HepG2 (cell line): ENCODE measurements around the gene PTCD1. TPM values are rescaled to one million over a fixed set of nuclear protein-coding genes. Genes with fewer than 3 reads are reported as not detected.

Experiments
- ARNTL ChIP-seq: sonication (generic); formaldehyde crosslinking; IDR thresholded peaks from 2 replicates; pipeline ENCODE4 v1.4.0; 2020; ENCODE audit warnings: mild to moderate bottlenecking, missing genetic modification reagents
- CAMTA2 ChIP-seq: sonication (generic); formaldehyde crosslinking; IDR thresholded peaks from 2 replicates; pipeline ENCODE4 v1.4.0; 2020; ENCODE audit warnings: mild to moderate bottlenecking, missing genetic modification reagents, borderline replicate concordance
- CSRNP2 ChIP-seq: sonication (generic); formaldehyde crosslinking; conservative IDR thresholded peaks from 2 replicates; pipeline ENCODE4 v1.8.0; 2022; ENCODE audit warnings: low read depth, missing genetic modification reagents
- DRAP1 ChIP-seq: IDR thresholded peaks from 2 replicates; pipeline ENCODE4 v1.6.1; 2016; ENCODE audit warnings: missing genetic modification reagents, missing compliant biosample characterization
- ELF1 ChIP-seq: sonication (generic); formaldehyde crosslinking; IDR thresholded peaks from 2 replicates; pipeline ENCODE4 v1.4.0; 2020; ENCODE audit warnings: missing genetic modification reagents
- HNRNPL ChIP-seq: fragments of 200-400 bp; formaldehyde crosslinking; IDR thresholded peaks from 2 replicates; pipeline ENCODE4 v1.6.1; 2017; ENCODE audit warnings: mild to moderate bottlenecking, low read depth, low read length
- IKZF5 ChIP-seq: IDR thresholded peaks from 2 replicates; pipeline ENCODE4 v1.6.1; 2018; ENCODE audit warnings: missing genetic modification reagents, mild to moderate bottlenecking, missing compliant biosample characterization
- IRF2 ChIP-seq: IDR thresholded peaks from 2 replicates; pipeline ENCODE4 v1.6.1; 2018; ENCODE audit warnings: missing genetic modification reagents, missing compliant biosample characterization
- KDM2A ChIP-seq: sonication (generic); formaldehyde crosslinking; IDR thresholded peaks from 2 replicates; pipeline ENCODE4 v1.4.0; 2020; ENCODE audit warnings: low read depth, missing genetic modification reagents, borderline replicate concordance
- KLF11 ChIP-seq: IDR thresholded peaks from 2 replicates; pipeline ENCODE4 v1.6.1; 2016; ENCODE audit warnings: missing compliant biosample characterization
- KMT2A ChIP-seq: sonication (generic); formaldehyde crosslinking; IDR thresholded peaks from 2 replicates; pipeline ENCODE4 v1.4.0; 2020; ENCODE audit warnings: missing genetic modification reagents
- MTERF4 ChIP-seq: sonication (generic); formaldehyde crosslinking; IDR thresholded peaks from 2 replicates; pipeline ENCODE4 v1.8.0; 2023; ENCODE audit warnings: mild to moderate bottlenecking, missing genetic modification reagents
- NCOA5 ChIP-seq: sonication (generic); formaldehyde crosslinking; IDR thresholded peaks from 2 replicates; pipeline ENCODE4 v1.4.0; 2020; ENCODE audit warnings: missing genetic modification reagents
- POLR2A ChIP-seq, 2 experiments: IDR thresholded peaks; 2 replicates each; pipeline ENCODE4 v1.6.1; 2011; ENCODE audit warnings: low read depth in 2 of 2, low read length in 2 of 2, mild to moderate bottlenecking in 1 of 2, moderate library complexity in 1 of 2; ENCODE audit not compliant: insufficient read depth in 1 of 2
- POLR2G ChIP-seq: fragments of 200-400 bp; formaldehyde crosslinking; IDR thresholded peaks from 2 replicates; pipeline ENCODE4 v1.6.1; 2018; ENCODE audit warnings: mild to moderate bottlenecking, low read depth, low read length, moderate library complexity
- SP4 ChIP-seq: sonication (generic); formaldehyde crosslinking; IDR thresholded peaks from 2 replicates; pipeline ENCODE4 v1.8.1; 2023; ENCODE audit warnings: mild to moderate bottlenecking, missing genetic modification reagents
- TAF1 ChIP-seq: sonication (generic); formaldehyde crosslinking; IDR thresholded peaks from 2 replicates; pipeline ENCODE4 v1.4.0; 2020; ENCODE audit warnings: missing genetic modification reagents
- TMF1 ChIP-seq: sonication (generic); formaldehyde crosslinking; IDR thresholded peaks from 2 replicates; pipeline ENCODE4 v1.8.1; 2022; ENCODE audit warnings: low read depth, missing genetic modification reagents
- ZBTB46 ChIP-seq: sonication (generic); formaldehyde crosslinking; IDR thresholded peaks from 2 replicates; pipeline ENCODE4 v1.4.0; 2020; ENCODE audit warnings: mild to moderate bottlenecking, missing genetic modification reagents, borderline replicate concordance
- ZBTB7B ChIP-seq: sonication (generic); formaldehyde crosslinking; IDR thresholded peaks from 2 replicates; pipeline ENCODE4 v1.4.0; 2020; ENCODE audit warnings: missing genetic modification reagents
- ZMAT3 ChIP-seq: sonication (generic); formaldehyde crosslinking; conservative IDR thresholded peaks from 2 replicates; pipeline ENCODE4 v1.7.0; 2021; ENCODE audit warnings: missing genetic modification reagents
- ZNF331 ChIP-seq: sonication (generic); formaldehyde crosslinking; IDR thresholded peaks from 2 replicates; pipeline ENCODE4 v1.4.0; 2020; ENCODE audit warnings: missing genetic modification reagents
- ZNF333 ChIP-seq: sonication (generic); formaldehyde crosslinking; IDR thresholded peaks from 2 replicates; pipeline ENCODE4 v1.4.0; 2020; ENCODE audit warnings: mild to moderate bottlenecking, missing genetic modification reagents, borderline replicate concordance
- ZNF572 ChIP-seq: sonication (generic); formaldehyde crosslinking; IDR thresholded peaks from 2 replicates; pipeline ENCODE4 v1.5.1; 2020; ENCODE audit warnings: mild to moderate bottlenecking, missing genetic modification reagents
- ZNF792 ChIP-seq: IDR thresholded peaks from 2 replicates; pipeline ENCODE4 v1.6.1; 2016
- ZSCAN29 ChIP-seq: sonication (generic); formaldehyde crosslinking; conservative IDR thresholded peaks from 2 replicates; pipeline ENCODE4 v1.4.0; 2020; ENCODE audit warnings: mild to moderate bottlenecking, missing genetic modification reagents
- polyA plus RNA-seq, 8 experiments: library from polyadenylated mRNA; depleted of rRNA in 3 of 8; stranded (reverse) in 7 of 8; unstranded in 1 of 8; fragments of >200 nt; fragmentation: Illumina TruSeq in 4 of 8; extraction: Trizol in 4 of 8; gene quantifications; 2 replicates each; pipeline versions ENCODE4 v1.2.1 to v1.2.3, GENCODE V29; 2011 to 2016; ENCODE audit warnings: low read depth in 4 of 8, missing spikeins in 1 of 8, mixed read lengths in 1 of 8; ENCODE audit not compliant: insufficient read depth in 1 of 8
- total RNA-seq, 5 experiments: library from RNA; depleted of rRNA; stranded (reverse); fragments of >200 nt; fragmentation: Illumina TruSeq; extraction: Trizol; gene quantifications; 2 replicates each; pipeline ENCODE4 v1.2.3, GENCODE V29; 2016; ENCODE audit warnings: low read depth in 1 of 5

Gene PTCD1
- total and polyA plus RNA-seq, 2 of the 13 experiments (the other 11 are each of a cell fraction or from before 2014, with no cell fraction given): 3.0 to 8.4 TPM

- no peak for TF ChIP-seq ZBTB46 (CRISPR knock-in tag)
- no peak for TF ChIP-seq KMT2A
- 0 out of 2 replicates have a peak, but pooled peaks have one; percentile 13 for TF ChIP-seq KDM2A (CRISPR knock-in tag)
- TF ChIP-seq DRAP1 (CRISPR knock-in tag): no peak
- TF ChIP-seq IRF2 (CRISPR knock-in tag): no peak
- no peak for TF ChIP-seq ZNF792 (CRISPR knock-in tag)
- no peak for TF ChIP-seq TMF1 (CRISPR knock-in tag)
- 0 out of 2 replicates have a peak, but pooled peaks have one; percentile 22 for TF ChIP-seq ELF1 (CRISPR knock-in tag)
- TF ChIP-seq ZSCAN29 (CRISPR knock-in tag): no peak
- no peak for TF ChIP-seq ZNF333 (CRISPR knock-in tag)
- TF ChIP-seq ZNF331: no peak
- TF ChIP-seq CAMTA2 (CRISPR knock-in tag): no peak
- peak; percentile 56; the same call in 1 of the 2 replicates for TF ChIP-seq SP4
- TF ChIP-seq NCOA5: no peak
- no peak for TF ChIP-seq MTERF4 (CRISPR knock-in tag)
- TF ChIP-seq POLR2G: peak; percentile 59
- TF ChIP-seq ZMAT3: peak; percentile 78
- no peak; the same call in 1 of the 2 replicates for TF ChIP-seq IKZF5 (CRISPR knock-in tag)
- TF ChIP-seq ZBTB7B (CRISPR knock-in tag): peak; percentile 51; the same call in 1 of the 2 replicates
- TF ChIP-seq ARNTL (CRISPR knock-in tag): peak; percentile 34; the same call in 1 of the 2 replicates
- TF ChIP-seq POLR2A (IDR thresholded peaks at IDR 0.05; ENCODE audit: insufficient read depth in 1 of 2, low read depth in 2 of 2, low read length in 2 of 2): peak; percentile 34 to 66; a peak in 3 of 4 replicates
- TF ChIP-seq CSRNP2 (CRISPR knock-in tag): no peak
- no peak for TF ChIP-seq KLF11
- TF ChIP-seq HNRNPL: no peak
- peak; percentile 40; the same call in 1 of the 2 replicates for TF ChIP-seq TAF1 (CRISPR knock-in tag)
- no peak for TF ChIP-seq ZNF572
Observed at GRCh38 chr7:99374111-99375064, 64.2 kb downstream of the PTCD1 start, which contains the start of gene ARPC1B (continued).
